H1 (cell line): ENCODE results near the gene TBC1D13. TPM values are rescaled to one million over a fixed set of nuclear protein-coding genes. Genes with fewer than 3 reads are reported as not detected.

Experiments
- CTCF ChIA-PET: fragments of 300-600 bp; sonication (Branson Sonifier 250); formaldehyde crosslinking; loops from one replicate; lab custom pipeline; 2021; ENCODE audit not compliant: partially characterized antibody; lab: Charles Lee
- POLR2A ChIA-PET: fragments of 300-600 bp; sonication (Branson Sonifier 250); formaldehyde crosslinking; loops from one replicate; lab custom pipeline; 2021; ENCODE audit warnings: inconsistent platforms; ENCODE audit not compliant: partially characterized antibody; lab: Charles Lee
- DNase-seq, 2 experiments: peaks; one replicate each; pipeline versions ENCODE4 v3.0.0 to v3.0.0-alpha.2; 2010 to 2022; ENCODE audit warnings: low spot score in 2 of 2, low read depth in 1 of 2, mixed read lengths in 1 of 2
- FAIRE-seq: peaks from 2 replicates; lab custom pipeline; 2011; peaks lifted over from hg19 to GRCh38; lab: Jason Lieb, UNC
- H2AFZ ChIP-seq: 2 replicates; pipeline ENCODE4 v1.8.1; 2012; ENCODE audit warnings: low read length, inconsistent platforms
- H2AK5ac ChIP-seq: 2 replicates; pipeline ENCODE4 v1.6.1; 2013; ENCODE audit warnings: low read depth, low read length
- H2BK120ac ChIP-seq: replicated peaks from 2 replicates; pipeline ENCODE3; 2013; ENCODE audit warnings: low read depth, low read length, inconsistent platforms
- H2BK12ac ChIP-seq: 2 replicates; pipeline ENCODE4 v1.6.1; 2013; ENCODE audit warnings: low read depth, low read length
- H2BK15ac ChIP-seq: 2 replicates; pipeline ENCODE4 v1.6.1; 2013; ENCODE audit warnings: low read length
- H2BK20ac ChIP-seq: 2 replicates; pipeline ENCODE4 v1.6.1; 2013; ENCODE audit warnings: low read length
- H2BK5ac ChIP-seq: 2 replicates; pipeline ENCODE4 v1.6.1; 2013; ENCODE audit warnings: low read depth, low read length
- H3K14ac ChIP-seq: 2 replicates; pipeline ENCODE4 v1.6.1; 2013; ENCODE audit warnings: inconsistent platforms; ENCODE audit not compliant: insufficient read length
- H3K18ac ChIP-seq: 2 replicates; pipeline ENCODE4 v1.6.1; 2013; ENCODE audit warnings: low read length; ENCODE audit errors: extremely low read depth
- H3K23ac ChIP-seq: 2 replicates; pipeline ENCODE4 v1.6.1; 2013; ENCODE audit warnings: inconsistent platforms; ENCODE audit not compliant: insufficient read length
- H3K23me2 ChIP-seq: 2 replicates; pipeline ENCODE4 v1.6.1; 2013; ENCODE audit warnings: low read depth, low read length
- H3K27ac ChIP-seq: 2 replicates; pipeline ENCODE4 v1.6.1; 2011; ENCODE audit warnings: low read depth, low read length, inconsistent platforms
- H3K27me3 ChIP-seq, 4 experiments: replicated peaks in 1 of 4; 1 replicate in 1 of 4; 2 replicates in 3 of 4; pipeline versions ENCODE4 v1.6.1 to v1.8.1; 2011 to 2013; ENCODE audit warnings: low read length in 3 of 4, mild to moderate bottlenecking in 3 of 4, inconsistent platforms in 2 of 4, mixed read lengths in 2 of 4, moderate library complexity in 1 of 4; ENCODE audit not compliant: control insufficient read depth in 3 of 4, insufficient read depth in 3 of 4; ENCODE audit errors: extremely low read depth in 1 of 4
- H3K36me3 ChIP-seq, 4 experiments: 2 replicates each; pipeline versions ENCODE4 v1.6.1 to v1.8.1; 2011 to 2013; ENCODE audit warnings: mild to moderate bottlenecking in 4 of 4, low read length in 3 of 4, moderate library complexity in 2 of 4, control low read depth in 1 of 4, inconsistent platforms in 1 of 4; ENCODE audit not compliant: insufficient read depth in 4 of 4, control insufficient read depth in 2 of 4
- H3K4ac ChIP-seq: replicated peaks from 2 replicates; pipeline ENCODE3; 2013; ENCODE audit warnings: low read length, low read depth, mixed read lengths, inconsistent platforms; ENCODE audit not compliant: insufficient read length
- H3K4me1 ChIP-seq, 4 experiments: replicated peaks in 1 of 4; 1 replicate in 1 of 4; 2 replicates in 3 of 4; pipeline versions ENCODE4 v1.6.1 to v1.8.1; 2011 to 2013; ENCODE audit warnings: low read length in 3 of 4, inconsistent platforms in 2 of 4, mixed read lengths in 1 of 4; ENCODE audit not compliant: insufficient read depth in 4 of 4, control insufficient read depth in 3 of 4
- H3K4me2 ChIP-seq, 2 experiments: 2 replicates each; pipeline versions ENCODE4 v1.6.1 to v1.8.1; 2011 to 2013; ENCODE audit warnings: low read depth in 2 of 2, low read length in 2 of 2, control low read depth in 1 of 2, inconsistent platforms in 1 of 2, mild to moderate bottlenecking in 1 of 2; ENCODE audit not compliant: insufficient read depth in 1 of 2
- H3K4me3 ChIP-seq, 4 experiments: fragments of 200-600, 300-600 bp in 1 of 4; sonication (generic), shearing (Covaris generic), sonication (Bioruptor Twin) in 1 of 4; 2 replicates each; pipeline versions ENCODE4 v1.5.1 to v1.8.1; 2011 to 2016; ENCODE audit warnings: low read length in 4 of 4, low read depth in 3 of 4, control low read depth in 2 of 4, inconsistent platforms in 2 of 4, mild to moderate bottlenecking in 2 of 4, mixed read lengths in 1 of 4, moderate library complexity in 1 of 4; ENCODE audit not compliant: insufficient read depth in 2 of 4; ENCODE audit errors: extremely low read depth in 1 of 4
- H3K56ac ChIP-seq: replicated peaks from 2 replicates; pipeline ENCODE3; 2013; ENCODE audit warnings: low read depth, mild to moderate bottlenecking, mixed read lengths, low read length, inconsistent platforms; ENCODE audit not compliant: insufficient read length
- H3K79me1 ChIP-seq: 2 replicates; pipeline ENCODE4 v1.6.1; 2013; ENCODE audit warnings: low read depth, low read length, control low read depth
- H3K79me2 ChIP-seq, 2 experiments: 2 replicates each; pipeline versions ENCODE4 v1.6.1 to v1.8.1; 2012 to 2013; ENCODE audit warnings: low read length in 2 of 2, mild to moderate bottlenecking in 2 of 2, inconsistent platforms in 1 of 2; ENCODE audit not compliant: insufficient read depth in 2 of 2, control insufficient read depth in 1 of 2
- H3K9ac ChIP-seq, 4 experiments: replicated peaks in 1 of 4; 1 replicate in 1 of 4; 2 replicates in 3 of 4; pipeline versions ENCODE4 v1.6.1 to v1.8.1; 2011 to 2013; ENCODE audit warnings: low read depth in 3 of 4, low read length in 3 of 4, control low read depth in 2 of 4, mild to moderate bottlenecking in 2 of 4, moderate library complexity in 2 of 4, inconsistent platforms in 1 of 4; ENCODE audit errors: extremely low read depth in 1 of 4
- H3K9me3 ChIP-seq, 2 experiments: 2 replicates each; pipeline versions ENCODE4 v1.6.1 to v1.8.1; 2012 to 2013; ENCODE audit warnings: mild to moderate bottlenecking in 2 of 2, moderate library complexity in 2 of 2, control low read depth in 1 of 2, inconsistent platforms in 1 of 2, low read depth in 1 of 2, low read length in 1 of 2, mixed read lengths in 1 of 2; ENCODE audit not compliant: insufficient read depth in 2 of 2
- H4K20me1 ChIP-seq, 2 experiments: replicated peaks in 1 of 2; 2 replicates each; pipeline versions ENCODE3 to v1.8.1; 2011 to 2013; ENCODE audit warnings: inconsistent platforms in 2 of 2, low read length in 2 of 2, mild to moderate bottlenecking in 1 of 2; ENCODE audit not compliant: insufficient read depth in 2 of 2, control insufficient read depth in 1 of 2
- H4K5ac ChIP-seq: 2 replicates; pipeline ENCODE4 v1.6.1; 2013; ENCODE audit warnings: low read length, low read depth, mixed read lengths, inconsistent platforms; ENCODE audit not compliant: insufficient read length
- H4K8ac ChIP-seq: 2 replicates; pipeline ENCODE4 v1.8.0; 2013; ENCODE audit warnings: mild to moderate bottlenecking, moderate library complexity, low read length, inconsistent platforms; ENCODE audit not compliant: insufficient read depth; ENCODE audit errors: extremely low read depth
- H4K91ac ChIP-seq: replicated peaks from 2 replicates; pipeline ENCODE3; 2013; ENCODE audit warnings: low read length, mixed read lengths, inconsistent platforms; ENCODE audit not compliant: insufficient read length
- BACH1 ChIP-seq: IDR thresholded peaks from 2 replicates; pipeline ENCODE4 v1.6.1; 2012; ENCODE audit warnings: low read length, improper control_type of control experiment
- BRCA1 ChIP-seq: IDR thresholded peaks from 2 replicates; pipeline ENCODE4 v1.6.1; 2012; ENCODE audit warnings: low read depth, low read length, improper control_type of control experiment
- HDAC2 ChIP-seq, 2 experiments: fragments of 300-600 bp in 1 of 2; sonication (generic) in 1 of 2; IDR thresholded peaks; 2 replicates each; pipeline ENCODE4 v1.6.1; 2011 to 2012; ENCODE audit warnings: low read depth in 2 of 2, low read length in 2 of 2, mild to moderate bottlenecking in 2 of 2, moderate library complexity in 2 of 2, borderline replicate concordance in 1 of 2, inconsistent platforms in 1 of 2
- HDAC6 ChIP-seq: IDR thresholded peaks from one replicate; pipeline ENCODE4 v1.7.1; 2012; ENCODE audit warnings: low read depth, mild to moderate bottlenecking, inconsistent platforms, low read length, moderate library complexity
- SP4 ChIP-seq: IDR thresholded peaks from 2 replicates; pipeline ENCODE4 v1.6.1; 2012; ENCODE audit warnings: low read length, inconsistent platforms
- WGBS, 2 experiments: shearing (Covaris generic) in 1 of 2; methylation state at CpG; one replicate each; pipeline versions ENCODE4 v1.1.6 to v1.1.7; 2013 to 2015; ENCODE audit warnings: low lambda C conversion rate in 2 of 2, mixed read lengths in 2 of 2, inconsistent platforms in 1 of 2, low coverage in 1 of 2, missing lambda C conversion rate in 1 of 2; ENCODE audit not compliant: insufficient replicate concordance in 2 of 2, insufficient coverage in 1 of 2, insufficient read length in 1 of 2; ENCODE audit errors: extremely low coverage in 1 of 2, missing lambda C conversion rate in 1 of 2; 5-methylcytosine and 5-hydroxymethylcytosine counted together
- polyA plus RNA-seq, 7 experiments: library from polyadenylated mRNA; depleted of rRNA in 3 of 7; stranded (reverse) in 5 of 7; unstranded in 2 of 7; fragments of >200 nt in 5 of 7; fragments of 200-250 nt in 2 of 7; gene quantifications; 1 replicate in 5 of 7; 2 replicates in 1 of 7; 4 replicates in 1 of 7; pipeline versions ENCODE4 v1.2.1 to v1.2.3, GENCODE V29; 2011 to 2013; ENCODE audit warnings: missing spikeins in 2 of 7, mixed read lengths in 2 of 7
- total RNA-seq: library from RNA; stranded (reverse); fragmentation: NEBNext Ultra II Directional; extraction: Animal tissue kit (Norgen Biotek cat#: 25700); gene quantifications from 2 replicates; pipeline ENCODE4 v1.2.1, GENCODE V29; 2021
- TF ChIP-seq, protein P1 (sequence below): IDR thresholded peaks from 2 replicates; pipeline ENCODE4 v1.6.1; 2012; ENCODE audit warnings: inconsistent platforms
- TF ChIP-seq, protein P2 (sequence below), 3 experiments: IDR thresholded peaks; 1 replicate in 2 of 3; 2 replicates in 1 of 3; pipeline versions ENCODE4 v1.5.1 to v1.6.1; 2011; ENCODE audit warnings: low read length in 3 of 3, mild to moderate bottlenecking in 3 of 3, inconsistent platforms in 2 of 3, low read depth in 1 of 3, moderate library complexity in 1 of 3; ENCODE audit not compliant: insufficient read depth in 1 of 3; ENCODE audit errors: control extremely low read depth in 1 of 3

Gene TBC1D13
- total and polyA plus RNA-seq, 2 of the 8 experiments (the other 6 are each of a cell fraction or from before 2014, with no cell fraction given): 21.3 to 24.7 TPM

GRCh38 chr9:128792134-128792533, 5.1 kb downstream of the TBC1D13 start:
- Histone ChIP-seq H4K5ac (no peak overlapping the region), H3K36me3 (peaks cover 5 to 16% (median 9%) of the 10 kb centered on the region in 4 experiments; a peak in 6 of 8 replicates), H2AFZ (no peak overlapping the region), H2BK5ac (no peak overlapping the region), H2BK120ac (no peak overlapping the region), H2BK12ac (no peak overlapping the region), H3K4me1 (peaks cover 0 to 2% (median 0%) of the 10 kb centered on the region in 4 experiments; a peak in 1 of 7 replicates), H3K4me2 (no peak overlapping the region), H3K9ac (no peak overlapping the region), H2BK20ac (no peak overlapping the region), H3K14ac (no peak overlapping the region), H4K8ac (no peak overlapping the region), H3K79me1 (no peaks in the 10 kb centered on the region; the same call in 1 of the 2 replicates), H2AK5ac (no peak overlapping the region), H3K27ac (no peak overlapping the region), H3K18ac (no peak overlapping the region), H3K9me3 (no peaks in the 10 kb centered on the region), H2BK15ac (no peak overlapping the region), H3K23ac (no peak overlapping the region), H4K20me1 (peaks cover 0 to 1% of the 10 kb centered on the region in 2 experiments), H3K4ac (no peak overlapping the region), H3K79me2 (peaks cover 0 to 7% of the 10 kb centered on the region in 2 experiments; a peak in 1 of 4 replicates), H4K91ac (no peak overlapping the region), H3K4me3 (no peak overlapping the region), H3K23me2 (peaks cover 5% of the 10 kb centered on the region; the same call in 1 of the 2 replicates), H3K27me3 (no peaks in the 10 kb centered on the region), H3K56ac (no peak overlapping the region)
- DNase-seq (no peak), FAIRE-seq (no peak)
- WGBS, 2 experiments: 90% methylated on average over 9 of the region's 9 CpGs; no CpG with 5 or more reads in 1 of the 2 experiments
- ChIA-PET CTCF (interaction anchor here (0.6 to 2.6 kb wide), 4 partner anchors 15 to 60 kb away, joined by 3 to 10 read pairs (median 5); no protein-coding TSS in a partner anchor), POLR2A (interaction anchor here (0.7 to 4.8 kb wide), 4 partner anchors 27 to 144 kb away, joined by 3 to 21 read pairs (median 4); partner anchors contain the start of gene ENDOG)
- TF ChIP-seq BACH1: no peak
- no peak for TF ChIP-seq SP4
- no peak for TF ChIP-seq HDAC2 (IDR thresholded peaks at IDR 0.05; ENCODE audit: borderline replicate concordance in 1 of 2, low read depth in 2 of 2, low read length in 2 of 2)
- no peak for TF ChIP-seq BRCA1
- TF ChIP-seq HDAC6: no peak
- TF ChIP-seq, protein P1, sequence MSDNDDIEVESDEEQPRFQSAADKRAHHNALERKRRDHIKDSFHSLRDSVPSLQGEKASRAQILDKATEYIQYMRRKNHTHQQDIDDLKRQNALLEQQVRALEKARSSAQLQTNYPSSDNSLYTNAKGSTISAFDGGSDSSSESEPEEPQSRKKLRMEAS: no peak
- TF ChIP-seq, protein P2, sequence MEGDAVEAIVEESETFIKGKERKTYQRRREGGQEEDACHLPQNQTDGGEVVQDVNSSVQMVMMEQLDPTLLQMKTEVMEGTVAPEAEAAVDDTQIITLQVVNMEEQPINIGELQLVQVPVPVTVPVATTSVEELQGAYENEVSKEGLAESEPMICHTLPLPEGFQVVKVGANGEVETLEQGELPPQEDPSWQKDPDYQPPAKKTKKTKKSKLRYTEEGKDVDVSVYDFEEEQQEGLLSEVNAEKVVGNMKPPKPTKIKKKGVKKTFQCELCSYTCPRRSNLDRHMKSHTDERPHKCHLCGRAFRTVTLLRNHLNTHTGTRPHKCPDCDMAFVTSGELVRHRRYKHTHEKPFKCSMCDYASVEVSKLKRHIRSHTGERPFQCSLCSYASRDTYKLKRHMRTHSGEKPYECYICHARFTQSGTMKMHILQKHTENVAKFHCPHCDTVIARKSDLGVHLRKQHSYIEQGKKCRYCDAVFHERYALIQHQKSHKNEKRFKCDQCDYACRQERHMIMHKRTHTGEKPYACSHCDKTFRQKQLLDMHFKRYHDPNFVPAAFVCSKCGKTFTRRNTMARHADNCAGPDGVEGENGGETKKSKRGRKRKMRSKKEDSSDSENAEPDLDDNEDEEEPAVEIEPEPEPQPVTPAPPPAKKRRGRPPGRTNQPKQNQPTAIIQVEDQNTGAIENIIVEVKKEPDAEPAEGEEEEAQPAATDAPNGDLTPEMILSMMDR (IDR thresholded peaks at IDR 0.05; ENCODE audit: control extremely low read depth in 1 of 3, insufficient read depth in 1 of 3, low read depth in 1 of 3, low read length in 3 of 3): no peak
